K562 (cell line): Measurements from ENCODE around the gene CENPC. TPM values are rescaled to one million over a fixed set of nuclear protein-coding genes. Genes with fewer than 3 reads are reported as not detected.

Source experiments
- E4F1 ChIP-seq: fragments of 250-450 bp; sonication (Bioruptor Pico); IDR thresholded peaks from 2 replicates; pipeline ENCODE4 v1.5.0; 2021; ENCODE audit warnings: mild to moderate bottlenecking, borderline replicate concordance
- MAFF ChIP-seq: IDR thresholded peaks from 2 replicates; pipeline ENCODE4 v1.6.1; 2012; ENCODE audit warnings: low read length, improper control_type of control experiment
- NBN ChIP-seq: fragments of 450-650 bp; IDR thresholded peaks from 2 replicates; pipeline ENCODE4 v1.6.1; 2016; ENCODE audit warnings: low read depth, mild to moderate bottlenecking
- PKNOX1 ChIP-seq: fragments of 450-650 bp; IDR thresholded peaks from 2 replicates; pipeline ENCODE4 v1.6.1; 2016
- ZBTB11 ChIP-seq, 3 experiments: fragments of 200-800 bp in 1 of 3; fragments of 250-450 bp in 1 of 3; fragments of 450-650 bp in 1 of 3; sonication (Bioruptor Pico) in 1 of 3; sonication (Bioruptor generic) in 1 of 3; formaldehyde crosslinking in 1 of 3; IDR thresholded peaks; 2 replicates each; pipeline versions ENCODE4 v1.6.1 to v1.8.0; 2016 to 2022; ENCODE audit warnings: mild to moderate bottlenecking in 2 of 3, missing genetic modification characterization in 2 of 3, missing compliant biosample characterization in 1 of 3, moderate library complexity in 1 of 3
- ZNF197 ChIP-seq: fragments of 200-800 bp; sonication (Bioruptor generic); IDR thresholded peaks from 2 replicates; pipeline ENCODE4 v1.6.1; 2016; ENCODE audit warnings: low read depth, missing genetic modification characterization, missing compliant biosample characterization
- ZNF76 ChIP-seq: fragments of 250-450 bp; sonication (Bioruptor Pico); IDR thresholded peaks from 2 replicates; pipeline ENCODE4 v1.4.0; 2020; ENCODE audit warnings: mild to moderate bottlenecking, moderate library complexity, borderline replicate concordance
- polyA plus RNA-seq, 8 experiments: library from polyadenylated mRNA; depleted of rRNA in 4 of 8; stranded (reverse) in 5 of 8; unstranded in 3 of 8; fragments of >200 nt; fragmentation: Nextera tagmentation in 2 of 8; fragmentation: Illumina TruSeq in 1 of 8; extraction: Ambion mirVana in 2 of 8; extraction: Trizol in 1 of 8; gene quantifications; 2 replicates each; pipeline versions ENCODE4 v1.2.1 to v1.2.3, GENCODE V29; 2011 to 2014; ENCODE audit warnings: inconsistent platforms in 1 of 8, missing spikeins in 1 of 8
- small RNA-seq: library from RNA; depleted of rRNA; stranded (forward); fragments of <200 nt; gene quantifications from one replicate; pipeline ENCODE3, GENCODE V24; 2014
- total RNA-seq, 7 experiments: library from RNA; depleted of rRNA in 6 of 7; stranded (reverse); fragments of >200 nt in 6 of 7; fragmentation: Illumina TruSeq in 2 of 7; extraction: Trizol in 2 of 7; gene quantifications; 2 replicates each; pipeline versions ENCODE4 v1.2.1 to v1.2.3, GENCODE V29; 2011 to 2021; ENCODE audit warnings: low replicate concordance in 1 of 7

The CENPC gene
- total and polyA plus RNA-seq, 9 of the 15 experiments (the other 6 are each of a cell fraction or from before 2014, with no cell fraction given), result 18.1 to 48.5 (median 30.8) TPM

GRCh38 chr4:67428819-67429218 is 116.5 kb downstream of the CENPC start (continued):
- TF ChIP-seq E4F1 (CRISPR knock-in tag) (no peak), ZNF197 (no peak), NBN (no peak), MAFF (no peak), PKNOX1 (no peak), ZBTB11 (CRISPR knock-in tag; IDR thresholded peaks at IDR 0.05) (no peak), ZNF76 (no peak)
- TF ChIP-seq, all 486 proteins: peak for 0

Small RNAs within 50 kb of the gene (small RNA-seq; reads per million reads assigned to genes)
- not detected for gene RNA5SP527
- not detected for gene RNU1-63P

Other genes starting within 250 kb of the CENPC start
- gene STAP1, start 13.2 kb upstream of the CENPC start, total RNA-seq (2014; rRNA removed), result 0.50 and 1.2 TPM in 2 replicates
- 1.6 and 1.8 TPM in 2 replicates for gene STAP1, start 13.2 kb upstream of the CENPC start, total RNA-seq (2014; rRNA removed; fragmentation: Illumina TruSeq; extraction: Trizol)
- 5.2 and 5.6 TPM in 2 replicates for gene STAP1, start 13.2 kb upstream of the CENPC start, total RNA-seq (2015; rRNA removed; fragmentation: Illumina TruSeq; extraction: Trizol)
- 1.2 and 1.3 TPM in 2 replicates for gene STAP1, start 13.2 kb upstream of the CENPC start, total RNA-seq (2021)
- gene STAP1, start 13.2 kb upstream of the CENPC start, polyA plus RNA-seq (2011; rRNA removed), result 0.50 and 0.53 TPM in 2 replicates
- gene STAP1, start 13.2 kb upstream of the CENPC start, polyA plus RNA-seq (2014; fragmentation: Illumina TruSeq; extraction: Trizol), result 1.4 and 1.6 TPM in 2 replicates
- 1 to 10 TPM; 1.9 to 2.0 TPM for gene STAP1, start 13.2 kb upstream of the CENPC start, polyA plus RNA-seq (2014; fragmentation: Nextera tagmentation; extraction: Ambion mirVana)
- gene STAP1, start 13.2 kb upstream of the CENPC start, polyA plus RNA-seq (2014; rRNA removed), result 1.3 and 1.8 TPM in 2 replicates
- gene UBA6, start 155.7 kb upstream of the CENPC start, total RNA-seq (2014; rRNA removed), result 51.5 and 102 TPM in 2 replicates
- 135 and 170 TPM in 2 replicates for gene UBA6, start 155.7 kb upstream of the CENPC start, total RNA-seq (2014; rRNA removed; fragmentation: Illumina TruSeq; extraction: Trizol)
- gene UBA6, start 155.7 kb upstream of the CENPC start, total RNA-seq (2015; rRNA removed; fragmentation: Illumina TruSeq; extraction: Trizol), result 94.6 and 96.0 TPM in 2 replicates
- 130 and 132 TPM in 2 replicates for gene UBA6, start 155.7 kb upstream of the CENPC start, total RNA-seq (2021)
- gene UBA6, start 155.7 kb upstream of the CENPC start, polyA plus RNA-seq (2011; rRNA removed), result 109 and 139 TPM in 2 replicates
- gene UBA6, start 155.7 kb upstream of the CENPC start, polyA plus RNA-seq (2014; fragmentation: Illumina TruSeq; extraction: Trizol), result 73.2 and 86.6 TPM in 2 replicates
- 10 to 100 TPM; 22.9 to 30.1 TPM for gene UBA6, start 155.7 kb upstream of the CENPC start, polyA plus RNA-seq (2014; fragmentation: Nextera tagmentation; extraction: Ambion mirVana)
- gene UBA6, start 155.7 kb upstream of the CENPC start, polyA plus RNA-seq (2014; rRNA removed), result 39.8 and 42.8 TPM in 2 replicates
- gene GNRHR, start 208.9 kb upstream of the CENPC start, total RNA-seq (2014; rRNA removed), result not detected in 2 replicates
- gene GNRHR, start 208.9 kb upstream of the CENPC start, total RNA-seq (2014; rRNA removed; fragmentation: Illumina TruSeq; extraction: Trizol), result not detected in 2 replicates
- gene GNRHR, start 208.9 kb upstream of the CENPC start, total RNA-seq (2015; rRNA removed; fragmentation: Illumina TruSeq; extraction: Trizol), result not detected in 2 replicates
- gene GNRHR, start 208.9 kb upstream of the CENPC start, total RNA-seq (2021), result not detected in 2 replicates
- not detected in 2 replicates for gene GNRHR, start 208.9 kb upstream of the CENPC start, polyA plus RNA-seq (2011; rRNA removed)
- not detected in 2 replicates for gene GNRHR, start 208.9 kb upstream of the CENPC start, polyA plus RNA-seq (2014; fragmentation: Illumina TruSeq; extraction: Trizol)
- under 1 TPM; 0.06 to 0.13 TPM for gene GNRHR, start 208.9 kb upstream of the CENPC start, polyA plus RNA-seq (2014; fragmentation: Nextera tagmentation; extraction: Ambion mirVana)
- not detected in 2 replicates for gene GNRHR, start 208.9 kb upstream of the CENPC start, polyA plus RNA-seq (2014; rRNA removed)